CD14-positive monocyte (primary cell): ENCODE results near the gene RBM19. TPM values are rescaled to one million over a fixed set of nuclear protein-coding genes. Genes with fewer than 3 reads are reported as not detected.

ENCODE experiments used
- DNase-seq, 3 donors: peaks; one replicate each; pipeline ENCODE4 v3.0.0-alpha.2; 2011 to 2022
- H2AFZ ChIP-seq: 2 replicates; pipeline ENCODE4 v1.6.0; 2012; ENCODE audit warnings: mild to moderate bottlenecking, low read depth, low read length, inconsistent platforms; ENCODE audit not compliant: insufficient read depth, poor library complexity, severe bottlenecking
- H3K27ac ChIP-seq, 2 donors: 1 replicate in 1 of 2; 2 replicates in 1 of 2; pipeline ENCODE4 v1.5.1; 2012 to 2013; ENCODE audit warnings: low read length in 2 of 2, control low read depth in 1 of 2, inconsistent platforms in 1 of 2, low read depth in 1 of 2, mild to moderate bottlenecking in 1 of 2
- H3K27me3 ChIP-seq, 2 donors: one replicate each; pipeline versions ENCODE4 v1.6.0 to v1.6.1; 2011 to 2013; ENCODE audit warnings: low read length in 2 of 2; ENCODE audit not compliant: control insufficient read depth in 2 of 2, insufficient read depth in 2 of 2
- H3K36me3 ChIP-seq, 2 donors: replicated peaks in 1 of 2; 1 replicate in 1 of 2; 2 replicates in 1 of 2; pipeline versions ENCODE4 v1.5.1 to v1.6.1; 2012 to 2013; ENCODE audit warnings: low read length in 2 of 2, control low read depth in 1 of 2, inconsistent platforms in 1 of 2, mild to moderate bottlenecking in 1 of 2; ENCODE audit not compliant: insufficient read depth in 2 of 2, control insufficient read depth in 1 of 2
- H3K4me1 ChIP-seq, 2 donors: 1 replicate in 1 of 2; 2 replicates in 1 of 2; pipeline versions ENCODE4 v1.5.1 to v1.6.1; 2012 to 2013; ENCODE audit warnings: low read length in 2 of 2, control low read depth in 1 of 2, inconsistent platforms in 1 of 2, mild to moderate bottlenecking in 1 of 2, moderate library complexity in 1 of 2; ENCODE audit not compliant: insufficient read depth in 2 of 2, control insufficient read depth in 1 of 2
- H3K4me2 ChIP-seq: replicated peaks from 2 replicates; pipeline ENCODE3; 2012; ENCODE audit warnings: low read length, moderate library complexity, mild to moderate bottlenecking; ENCODE audit not compliant: poor library complexity, severe bottlenecking; ENCODE audit errors: extremely low read depth
- H3K4me3 ChIP-seq, 3 experiments: fragments of 200-600 bp in 1 of 3; sonication (generic) in 1 of 3; replicated peaks in 1 of 3; 1 replicate in 2 of 3; 2 replicates in 1 of 3; pipeline ENCODE4 v1.5.1; 2011 to 2013; ENCODE audit warnings: low read length in 3 of 3, mild to moderate bottlenecking in 3 of 3, control low read depth in 2 of 3, low read depth in 2 of 3, inconsistent platforms in 1 of 3, moderate library complexity in 1 of 3
- H3K79me2 ChIP-seq: 2 replicates; pipeline ENCODE4 v1.6.0; 2012; ENCODE audit warnings: mild to moderate bottlenecking, control low read depth, inconsistent platforms, low read length, moderate library complexity; ENCODE audit not compliant: insufficient read depth
- H3K9ac ChIP-seq: 2 replicates; pipeline ENCODE4 v1.6.0; 2017; ENCODE audit warnings: low read length, mild to moderate bottlenecking; ENCODE audit not compliant: insufficient read depth, poor library complexity, severe bottlenecking
- H3K9me3 ChIP-seq, 2 donors: replicated peaks in 1 of 2; 1 replicate in 1 of 2; 2 replicates in 1 of 2; pipeline versions ENCODE4 v1.5.1 to v1.6.1; 2012 to 2013; ENCODE audit warnings: low read length in 2 of 2, control low read depth in 1 of 2; ENCODE audit not compliant: control insufficient read depth in 1 of 2, insufficient read depth in 1 of 2
- H4K20me1 ChIP-seq: 2 replicates; pipeline ENCODE4 v1.6.0; 2012; ENCODE audit warnings: mild to moderate bottlenecking, low read length, control low read depth, moderate library complexity; ENCODE audit not compliant: insufficient read depth
- H3K27ac Mint-ChIP-seq, 7 donors: one replicate each; pipeline ENCODE4 v1.8.0; 2020; ENCODE audit warnings: mild to moderate bottlenecking in 7 of 7, mixed read lengths in 7 of 7, moderate library complexity in 6 of 7, inconsistent platforms in 2 of 7
- H3K27me3 Mint-ChIP-seq, 3 donors: one replicate each; pipeline ENCODE4 v1.8.0; 2021 to 2022; ENCODE audit warnings: low read depth in 3 of 3, mild to moderate bottlenecking in 3 of 3, mixed read lengths in 3 of 3, moderate library complexity in 3 of 3, inconsistent platforms in 1 of 3
- H3K36me3 Mint-ChIP-seq, 2 donors: one replicate each; pipeline ENCODE4 v1.8.0; 2020; ENCODE audit warnings: mixed read lengths in 2 of 2, inconsistent platforms in 1 of 2, mild to moderate bottlenecking in 1 of 2
- H3K4me1 Mint-ChIP-seq: one replicate; pipeline ENCODE4 v1.8.0; 2020; ENCODE audit warnings: mild to moderate bottlenecking, mixed read lengths
- H3K4me3 Mint-ChIP-seq, 2 donors: one replicate each; pipeline ENCODE4 v1.8.0; 2020; ENCODE audit warnings: mild to moderate bottlenecking in 2 of 2, mixed read lengths in 2 of 2, moderate library complexity in 1 of 2
- H3K9me3 Mint-ChIP-seq, 7 donors: one replicate each; pipeline ENCODE4 v1.8.0; 2020 to 2022; ENCODE audit warnings: mixed read lengths in 7 of 7, mild to moderate bottlenecking in 6 of 7, moderate library complexity in 6 of 7, inconsistent platforms in 2 of 7
- WGBS: methylation state at CpG from one replicate; pipeline ENCODE4 v1.1.5; 2013; ENCODE audit warnings: missing lambda C conversion rate; ENCODE audit not compliant: insufficient coverage; 5-methylcytosine and 5-hydroxymethylcytosine counted together
- intact Hi-C, 2 donors: fragments of 100-400 bp; cut with micrococcal nuclease; formaldehyde crosslinking; loops; one replicate each; pipeline versions ENCODE4 v1.15.0 to v1.15.1; 2023
- polyA plus RNA-seq, 3 donors: library from polyadenylated mRNA; depleted of rRNA in 1 of 3; unstranded in 2 of 3; stranded (reverse) in 1 of 3; fragments of 300-500 nt in 2 of 3; fragments of >200 nt in 1 of 3; fragmentation: Illumina TruSeq in 2 of 3; gene quantifications; 1 replicate in 2 of 3; 2 replicates in 1 of 3; pipeline ENCODE4 v1.2.3, GENCODE V29; 2012 to 2021
- TF ChIP-seq, protein P1 (sequence below): fragments of 200-600 bp; IDR thresholded peaks from one replicate; pipeline ENCODE4 v1.8.0; 2022; ENCODE audit warnings: antibody characterized with exemption, mild to moderate bottlenecking

RBM19 gene
- polyA plus RNA-seq, 3 donors = 2.1 to 30.4 (median 2.2) TPM

DNA sequence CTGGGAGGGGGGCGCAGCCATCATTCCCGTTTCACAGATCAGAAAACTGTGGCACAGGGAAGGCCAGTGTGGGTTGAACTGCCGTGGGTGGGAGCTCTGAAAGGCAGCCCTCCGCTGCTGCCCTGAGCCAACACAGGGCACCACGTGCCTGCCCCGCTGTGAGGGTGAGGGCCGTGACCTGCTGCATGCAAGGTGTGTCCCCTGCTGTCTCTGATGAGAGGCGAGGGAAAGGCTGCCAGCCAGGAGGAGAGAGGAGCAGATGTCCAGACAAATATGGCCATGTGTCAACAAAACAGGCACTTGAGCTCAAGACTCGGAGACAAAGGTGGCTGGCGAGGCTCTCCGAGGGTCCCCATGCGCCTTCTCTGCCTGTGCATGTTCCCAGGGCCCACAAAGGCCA lies 108.8 kb downstream of the RBM19 start:
- H3K36me3 ChIP-seq = peaks cover 16 to 52% of the 10 kb centered on the region in 2 donors
- H3K27me3 ChIP-seq = no peaks in the 10 kb centered on the region
- no peak overlapping the region for H3K27ac ChIP-seq
- H3K4me3 ChIP-seq = no peak overlapping the region
- H3K4me2 ChIP-seq = no peak overlapping the region
- H3K9me3 ChIP-seq = no peaks in the 10 kb centered on the region
- no peak for DNase-seq
- WGBS = 96% methylated on average over 12 of the region's 12 CpGs
- Mint-ChIP-seq H3K27me3 (peaks cover 0 to 1% (median 1%) of the 10 kb centered on the region in 3 donors), H3K27ac (no peak overlapping the region), H3K4me1 (peaks cover 38% of the 10 kb centered on the region), H3K4me3 (no peak overlapping the region), H3K9me3 (no peaks in the 10 kb centered on the region), H3K36me3 (peaks cover 44 to 63% of the 10 kb centered on the region in 2 donors)
- intact Hi-C loops = no loop called here
- peaks cover 26 to 31% of the 10 kb centered on the region in 2 donors for H3K4me1 ChIP-seq
- H4K20me1 ChIP-seq = no peaks in the 10 kb centered on the region
- TF ChIP-seq, protein P1, sequence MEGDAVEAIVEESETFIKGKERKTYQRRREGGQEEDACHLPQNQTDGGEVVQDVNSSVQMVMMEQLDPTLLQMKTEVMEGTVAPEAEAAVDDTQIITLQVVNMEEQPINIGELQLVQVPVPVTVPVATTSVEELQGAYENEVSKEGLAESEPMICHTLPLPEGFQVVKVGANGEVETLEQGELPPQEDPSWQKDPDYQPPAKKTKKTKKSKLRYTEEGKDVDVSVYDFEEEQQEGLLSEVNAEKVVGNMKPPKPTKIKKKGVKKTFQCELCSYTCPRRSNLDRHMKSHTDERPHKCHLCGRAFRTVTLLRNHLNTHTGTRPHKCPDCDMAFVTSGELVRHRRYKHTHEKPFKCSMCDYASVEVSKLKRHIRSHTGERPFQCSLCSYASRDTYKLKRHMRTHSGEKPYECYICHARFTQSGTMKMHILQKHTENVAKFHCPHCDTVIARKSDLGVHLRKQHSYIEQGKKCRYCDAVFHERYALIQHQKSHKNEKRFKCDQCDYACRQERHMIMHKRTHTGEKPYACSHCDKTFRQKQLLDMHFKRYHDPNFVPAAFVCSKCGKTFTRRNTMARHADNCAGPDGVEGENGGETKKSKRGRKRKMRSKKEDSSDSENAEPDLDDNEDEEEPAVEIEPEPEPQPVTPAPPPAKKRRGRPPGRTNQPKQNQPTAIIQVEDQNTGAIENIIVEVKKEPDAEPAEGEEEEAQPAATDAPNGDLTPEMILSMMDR = no peak
- H3K79me2 ChIP-seq = no peaks in the 10 kb centered on the region
- H2AFZ ChIP-seq = no peak overlapping the region
- no peak overlapping the region for H3K9ac ChIP-seq

DNA sequence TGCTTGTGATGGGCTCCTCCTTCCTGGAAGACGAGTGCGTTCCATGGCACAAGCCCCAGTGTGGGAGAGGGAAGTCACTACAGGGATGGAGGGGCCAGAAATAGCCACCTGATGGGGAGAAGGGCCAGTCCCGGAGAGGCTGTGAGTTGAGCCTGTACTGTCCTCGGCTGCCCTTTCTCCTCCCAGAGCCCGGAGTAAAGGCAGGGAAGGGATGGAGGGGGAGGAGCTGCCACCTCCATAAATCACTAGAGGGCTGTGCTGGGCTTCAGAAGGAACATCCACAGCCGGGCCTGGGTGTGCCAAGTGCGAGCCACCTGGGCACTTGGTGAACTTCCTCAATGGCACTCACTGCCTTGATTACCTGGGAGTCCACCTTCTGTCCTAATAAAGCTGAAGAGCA lies 110.1 kb downstream of the RBM19 start:
- Mint-ChIP-seq H3K4me3 (no peak overlapping the region), H3K4me1 (peaks cover 28% of the 10 kb centered on the region), H3K36me3 (peaks cover 49 to 69% of the 10 kb centered on the region in 2 donors), H3K9me3 (no peaks in the 10 kb centered on the region), H3K27me3 (peaks cover 0 to 3% (median 0%) of the 10 kb centered on the region in 3 donors), H3K27ac (peak overlapping the region in 1 of 7 donors; percentile 70)
- DNase-seq = no peak
- intact Hi-C loops = no loop called here
- TF ChIP-seq, protein P1 = no peak
- H3K79me2 ChIP-seq = no peaks in the 10 kb centered on the region
- no peak overlapping the region for H2AFZ ChIP-seq
- peaks cover 15 to 17% of the 10 kb centered on the region in 2 donors for H3K4me1 ChIP-seq
- no peak overlapping the region for H3K4me3 ChIP-seq
- no peak overlapping the region for H3K27ac ChIP-seq
- no peak overlapping the region for H3K9ac ChIP-seq
- H3K4me2 ChIP-seq = no peak overlapping the region
- H3K36me3 ChIP-seq = peaks cover 16 to 57% of the 10 kb centered on the region in 2 donors
- no peaks in the 10 kb centered on the region for H3K27me3 ChIP-seq
- H3K9me3 ChIP-seq = no peaks in the 10 kb centered on the region
- H4K20me1 ChIP-seq = no peaks in the 10 kb centered on the region
- WGBS = 97% methylated on average over 3 of the region's 7 CpGs
